Stimulated activated CD8-positive, alpha-beta memory T cell treated with anti-CD3 and anti-CD28 coated beads, Interleukin-15, amount 100 ng/mL, for 48 hours (primary cell): ENCODE data around the gene ACOXL.

ENCODE experiments used
- DNase-seq, 2 donors: peaks; one replicate each; pipeline ENCODE4 v3.0.0-alpha.2; 2020; ENCODE audit warnings: low read depth in 2 of 2

Gene ACOXL

GRCh38 chr2:110755491-110756078 lies 23.2 kb downstream of the ACOXL start:
- no peak for DNase-seq

GRCh38 chr2:110759411-110759810 lies 27.0 kb downstream of the ACOXL start:
- DNase-seq, result no peak

GRCh38 chr2:110764931-110765330 lies 32.6 kb downstream of the ACOXL start:
- no peak for DNase-seq

GRCh38 chr2:110766291-110766690 lies 33.9 kb downstream of the ACOXL start:
- DNase-seq, result no peak

- no peak for DNase-seq
These were observed 36.2 kb downstream of the ACOXL start for GRCh38 chr2:110768591-110768990.

- no peak for DNase-seq
These were observed 38.1 kb downstream of the ACOXL start for GRCh38 chr2:110770404-110770958.

- DNase-seq, result no peak
These were observed 38.6 kb downstream of the ACOXL start for GRCh38 chr2:110770959-110771431.

GRCh38 chr2:110771547-110772382 lies 39.4 kb downstream of the ACOXL start:
- DNase-seq, result no peak

- DNase-seq, result no peak
These were observed 40.0 kb downstream of the ACOXL start for GRCh38 chr2:110772383-110772755.

GRCh38 chr2:110773401-110773921 lies 41.1 kb downstream of the ACOXL start:
- no peak for DNase-seq

GRCh38 chr2:110774701-110775100 lies 42.3 kb downstream of the ACOXL start:
- no peak for DNase-seq

- DNase-seq, result no peak
These were observed 45.3 kb downstream of the ACOXL start for GRCh38 chr2:110777531-110778311.

GRCh38 chr2:110780461-110780860 lies 48.1 kb downstream of the ACOXL start:
- DNase-seq, result no peak

- no peak for DNase-seq
These were observed 51.0 kb downstream of the ACOXL start for GRCh38 chr2:110783196-110783873.

- DNase-seq, result no peak
These were observed 51.8 kb downstream of the ACOXL start for GRCh38 chr2:110784047-110784631.

GRCh38 chr2:110785439-110785838 lies 53.1 kb downstream of the ACOXL start:
- DNase-seq, result no peak

- no peak for DNase-seq
These were observed 56.6 kb downstream of the ACOXL start for GRCh38 chr2:110788976-110789375.

GRCh38 chr2:110789706-110790105 lies 57.3 kb downstream of the ACOXL start:
- DNase-seq, result no peak

GRCh38 chr2:110790907-110791306 lies 58.5 kb downstream of the ACOXL start:
- no peak for DNase-seq

- DNase-seq, result no peak
These were observed 59.1 kb downstream of the ACOXL start for GRCh38 chr2:110791435-110791834.

GRCh38 chr2:110793034-110793433 lies 60.7 kb downstream of the ACOXL start:
- no peak for DNase-seq
